GM15510 (cell line): Measurements from ENCODE around the gene PEAK1.

Experiments
- POLR2A ChIP-seq: IDR thresholded peaks from 3 replicates; pipeline ENCODE4 v1.6.1; 2011; ENCODE audit warnings: borderline replicate concordance; ENCODE audit not compliant: insufficient read length; ENCODE audit errors: extremely low read depth

Gene PEAK1

GRCh38 chr15:77171221-77171967 is 248.5 kb downstream of the PEAK1 start:
- TF ChIP-seq POLR2A: no peak

GRCh38 chr15:77168616-77169015 is 251.3 kb downstream of the PEAK1 start:
- TF ChIP-seq POLR2A: no peak

DNA sequence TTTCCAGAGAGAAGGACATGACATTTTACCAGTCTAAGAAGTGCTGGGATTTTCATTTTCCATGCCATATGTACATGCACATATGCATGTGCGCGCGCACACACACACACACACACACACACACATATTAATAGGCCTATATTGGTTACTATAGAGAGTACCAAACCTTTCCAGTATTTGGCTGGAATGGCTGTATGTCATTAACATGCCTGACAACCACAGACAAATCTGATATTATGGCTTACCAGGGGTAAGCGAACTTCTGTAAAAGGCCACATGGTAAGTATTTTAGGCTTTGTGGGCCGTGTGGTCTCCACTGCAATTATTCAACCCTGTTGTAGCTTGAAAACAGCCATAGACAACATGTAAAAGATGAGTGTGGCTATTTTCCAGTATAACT is 251.8 kb downstream of the PEAK1 start:
- TF ChIP-seq POLR2A: no peak

DNA sequence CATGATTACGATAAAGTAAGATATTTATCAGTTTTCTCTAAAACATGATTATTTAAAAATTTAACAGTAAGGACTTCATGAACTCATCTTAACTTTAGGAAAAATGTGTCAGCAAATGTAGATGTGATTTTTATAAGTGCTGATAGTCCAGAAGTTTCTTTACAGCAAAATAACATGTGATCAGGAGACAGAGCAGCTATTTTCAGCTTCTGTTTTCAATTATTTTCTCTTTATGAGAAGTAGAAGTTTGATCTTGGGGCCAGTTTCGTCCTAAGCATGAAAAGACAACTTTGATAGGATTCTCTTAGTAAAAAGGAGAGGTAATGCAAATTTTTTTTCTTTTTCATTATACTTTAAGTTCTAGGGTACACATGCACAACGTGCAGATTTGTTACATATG is 252.5 kb downstream of the PEAK1 start:
- TF ChIP-seq POLR2A: no peak

GRCh38 chr15:77163781-77164384 is 256.0 kb downstream of the PEAK1 start:
- no peak for TF ChIP-seq POLR2A

GRCh38 chr15:77162872-77163633 is 256.9 kb downstream of the PEAK1 start:
- no peak for TF ChIP-seq POLR2A

DNA sequence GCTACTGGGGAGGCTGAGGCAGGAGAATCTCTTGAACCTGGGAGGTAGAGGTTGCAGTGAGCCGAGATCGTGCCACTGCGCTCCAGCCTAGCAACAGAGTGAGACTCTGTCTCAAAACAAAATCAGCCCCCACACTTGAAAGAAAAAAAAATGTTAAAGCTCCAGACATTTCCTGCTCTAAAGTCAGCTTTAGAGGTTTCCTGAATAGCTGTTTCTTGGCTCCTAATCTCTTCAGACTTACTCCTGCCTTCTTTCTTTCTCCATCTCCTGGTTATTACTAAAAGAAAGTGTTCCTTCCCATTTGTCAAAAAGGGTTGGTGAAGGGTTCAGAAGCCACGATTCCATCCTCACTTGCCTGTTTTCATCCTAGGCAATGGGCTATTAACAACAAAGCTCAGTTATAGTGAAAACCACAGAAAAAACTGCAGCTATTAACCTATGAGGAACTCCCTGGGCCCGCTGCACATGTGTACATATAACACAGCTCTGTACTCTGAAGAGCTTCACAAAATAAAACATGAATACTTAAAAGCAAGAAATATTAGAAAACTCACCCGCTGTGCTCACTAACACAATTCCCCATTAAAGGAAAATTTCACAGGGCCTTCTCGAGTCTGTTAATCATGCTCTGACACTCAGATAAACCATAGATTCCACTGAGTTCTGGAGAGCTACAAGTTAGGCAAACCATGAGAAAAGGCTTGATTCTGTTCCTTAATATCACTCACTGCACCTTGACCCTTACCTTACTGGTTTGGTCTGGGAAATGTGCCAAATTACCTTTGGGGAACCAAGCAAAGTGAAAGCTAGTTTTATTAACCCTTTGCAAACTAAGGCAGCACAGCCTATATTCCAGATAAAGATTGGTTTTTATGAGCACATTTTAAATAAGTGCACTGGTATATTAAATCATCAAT is 259.1 kb downstream of the PEAK1 start:
- TF ChIP-seq POLR2A: no peak

- TF ChIP-seq POLR2A: no peak
Observed at GRCh38 chr15:77148191-77148590, 271.7 kb downstream of the PEAK1 start.

GRCh38 chr15:77145370-77145769 is 274.5 kb downstream of the PEAK1 start:
- TF ChIP-seq POLR2A: no peak

- no peak for TF ChIP-seq POLR2A
Observed at GRCh38 chr15:77144492-77145070, 275.3 kb downstream of the PEAK1 start.

DNA sequence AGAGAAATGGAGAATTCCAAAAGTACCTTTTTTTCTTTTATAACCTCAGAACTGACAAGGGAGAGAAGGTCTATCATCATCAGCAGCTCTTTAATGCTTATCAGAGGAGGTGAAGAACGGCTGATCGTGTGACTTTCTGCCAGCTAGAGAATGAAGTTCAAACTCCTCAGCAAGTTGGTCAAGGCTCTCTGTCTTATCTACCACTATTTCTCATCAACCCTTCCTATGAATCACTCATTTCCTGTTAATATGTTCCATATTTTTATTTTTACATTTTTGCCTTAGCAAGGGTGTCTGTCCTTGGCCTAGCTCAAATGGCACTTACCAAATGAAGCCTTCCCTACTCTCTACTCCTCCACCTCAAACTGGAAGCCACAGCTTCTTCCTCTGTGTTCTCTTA is 275.9 kb downstream of the PEAK1 start:
- no peak for TF ChIP-seq POLR2A

- no peak for TF ChIP-seq POLR2A
Observed at GRCh38 chr15:77143616-77144015, 276.3 kb downstream of the PEAK1 start.

GRCh38 chr15:77143191-77143590 is 276.7 kb downstream of the PEAK1 start:
- TF ChIP-seq POLR2A: no peak

DNA sequence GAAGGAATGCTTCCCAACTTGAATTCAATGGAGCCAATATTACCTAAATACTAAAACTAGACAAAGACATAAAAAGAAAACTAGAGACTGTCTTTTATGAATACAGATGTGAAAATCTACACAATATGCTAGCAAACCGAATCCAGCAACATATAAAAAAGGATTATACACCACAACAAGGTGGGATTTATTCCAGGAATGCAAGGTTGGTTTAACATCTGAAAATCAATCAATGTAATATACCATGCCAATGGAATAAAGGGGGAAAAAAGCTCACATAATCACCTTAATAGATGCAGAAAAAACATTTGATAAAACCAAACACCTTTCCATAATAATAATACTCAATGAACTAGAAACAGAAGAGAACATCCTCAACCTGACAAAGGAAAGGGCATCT is 279.7 kb downstream of the PEAK1 start:
- no peak for TF ChIP-seq POLR2A
